Naive thymus-derived CD4-positive, alpha-beta T cell (primary cell): ENCODE data around the gene PLXNA3. TPM values are rescaled to one million over a fixed set of nuclear protein-coding genes. Genes with fewer than 3 reads are reported as not detected.

Source experiments
- ATAC-seq: fragments of 150-1000 bp; cut with Tn5 transposase; 2 replicates; pipeline ENCODE4 v1.10.0; 2021; ENCODE audit warnings: mild to moderate bottlenecking, moderate library complexity
- CTCF ChIA-PET: fragments of 350-600 bp; sonication (Branson Sonifier 250); formaldehyde crosslinking; loops from one replicate; lab custom pipeline; 2021; ENCODE audit warnings: antibody characterized with exemption; lab: Charles Lee
- POLR2A ChIA-PET: fragments of 350-600 bp; sonication (Branson Sonifier 250); formaldehyde crosslinking; loops from one replicate; lab custom pipeline; 2021; ENCODE audit warnings: antibody characterized with exemption, inconsistent platforms; lab: Charles Lee
- DNase-seq, 9 donors: peaks; one replicate each; pipeline versions ENCODE4 v3.0.0 to v3.0.0-alpha.2; 2020 to 2022; ENCODE audit warnings: mixed read lengths in 1 of 9
- H3K27ac ChIP-seq: one replicate; pipeline ENCODE4 v1.7.0; 2013; ENCODE audit warnings: mild to moderate bottlenecking, low read depth, low read length, moderate library complexity
- H3K27me3 ChIP-seq, 2 donors: one replicate each; pipeline ENCODE4 v1.7.0; 2013; ENCODE audit warnings: low read length in 2 of 2, mild to moderate bottlenecking in 2 of 2, moderate library complexity in 2 of 2; ENCODE audit not compliant: control insufficient read depth in 2 of 2, insufficient read depth in 2 of 2
- H3K36me3 ChIP-seq, 3 experiments: 1 replicate in 2 of 3; 2 replicates in 1 of 3; pipeline ENCODE4 v1.7.0; 2013; ENCODE audit warnings: low read length in 3 of 3, mild to moderate bottlenecking in 3 of 3, moderate library complexity in 1 of 3; ENCODE audit not compliant: insufficient read depth in 3 of 3, control insufficient read depth in 2 of 3
- H3K4me1 ChIP-seq, 2 donors: one replicate each; pipeline ENCODE4 v1.7.0; 2013; ENCODE audit warnings: low read length in 2 of 2, mild to moderate bottlenecking in 2 of 2, moderate library complexity in 1 of 2; ENCODE audit not compliant: control insufficient read depth in 2 of 2, insufficient read depth in 2 of 2
- H3K4me3 ChIP-seq: 2 replicates; pipeline ENCODE4 v1.7.0; 2013; ENCODE audit warnings: mild to moderate bottlenecking, low read length
- H3K9me3 ChIP-seq, 3 experiments: 1 replicate in 2 of 3; 2 replicates in 1 of 3; pipeline ENCODE4 v1.7.0; 2013; ENCODE audit warnings: low read length in 3 of 3; ENCODE audit not compliant: control insufficient read depth in 2 of 3
- H3K27ac Mint-ChIP-seq, 9 donors: one replicate each; pipeline ENCODE4 v1.8.0; 2020 to 2022; ENCODE audit warnings: mixed read lengths in 9 of 9, mild to moderate bottlenecking in 8 of 9, moderate library complexity in 5 of 9, inconsistent platforms in 2 of 9
- H3K27me3 Mint-ChIP-seq, 5 donors: one replicate each; pipeline ENCODE4 v1.8.0; 2021 to 2022; ENCODE audit warnings: mixed read lengths in 5 of 5, mild to moderate bottlenecking in 1 of 5
- H3K36me3 Mint-ChIP-seq, 5 donors: one replicate each; pipeline ENCODE4 v1.8.0; 2020 to 2022; ENCODE audit warnings: mixed read lengths in 5 of 5, mild to moderate bottlenecking in 3 of 5, inconsistent platforms in 1 of 5
- H3K4me1 Mint-ChIP-seq, 7 donors: one replicate each; pipeline ENCODE4 v1.8.0; 2020 to 2022; ENCODE audit warnings: mixed read lengths in 7 of 7, mild to moderate bottlenecking in 3 of 7, inconsistent platforms in 1 of 7
- H3K4me3 Mint-ChIP-seq, 10 donors: one replicate each; pipeline ENCODE4 v1.8.0; 2020 to 2022; ENCODE audit warnings: mild to moderate bottlenecking in 10 of 10, mixed read lengths in 10 of 10, moderate library complexity in 6 of 10, inconsistent platforms in 2 of 10
- H3K9me3 Mint-ChIP-seq, 11 donors: one replicate each; pipeline ENCODE4 v1.8.0; 2020 to 2022; ENCODE audit warnings: mixed read lengths in 11 of 11, mild to moderate bottlenecking in 4 of 11, inconsistent platforms in 1 of 11, moderate library complexity in 1 of 11
- intact Hi-C, 2 donors: fragments of 100-400 bp; cut with micrococcal nuclease; formaldehyde crosslinking; loops; one replicate each; pipeline ENCODE4 v1.15.1; 2023
- polyA plus RNA-seq, 2 donors: library from polyadenylated mRNA; unstranded; fragments of 300-500 nt; fragmentation: Illumina TruSeq; gene quantifications; one replicate each; pipeline ENCODE4 v1.2.3, GENCODE V29; 2021
- total RNA-seq, 6 experiments: library from RNA in 5 of 6; stranded (reverse) in 5 of 6; gene quantifications; 1 replicate in 5 of 6; 2 replicates in 1 of 6; pipeline ENCODE4 v1.2.3 and lab custom pipeline; 2021 to 2026

PLXNA3 gene
- total and polyA plus RNA-seq, 7 experiments from 2014 or later = 0.93 to 45.7 (median 42.9) TPM

GRCh38 chrX:154441984-154442707, 15.9 kb upstream of the PLXNA3 start:
- intact Hi-C loops = loop anchor here in 1 of 2 donors (2.0 to 5.0 kb wide), 2 partner anchors 15 to 35 kb away; partner anchors contain the start of gene LAGE3
- peak overlapping the region; percentile 14 for H3K27ac ChIP-seq
- peaks cover 6 to 14% of the 10 kb centered on the region in 2 donors for H3K4me1 ChIP-seq
- no peaks in the 10 kb centered on the region for H3K27me3 ChIP-seq
- ChIA-PET POLR2A (interaction anchor here (0.8 to 3.1 kb wide), 3 partner anchors 14 to 48 kb away, joined by 3 to 17 read pairs (median 6); partner anchors contain the start of genes RPL10 and SLC10A3), CTCF (no interaction called here)
- Mint-ChIP-seq H3K36me3 (peaks cover 0 to 4% (median 0%) of the 10 kb centered on the region in 5 donors), H3K9me3 (peaks cover 0 to 3% (median 0%) of the 10 kb centered on the region in 11 donors), H3K27ac (peak overlapping the region in 7 of 9 donors; percentile 13 to 80 (median 36)), H3K4me1 (peaks cover 0 to 42% (median 20%) of the 10 kb centered on the region in 7 donors), H3K4me3 (peak overlapping the region in 5 of 10 donors; percentile 4 to 84 (median 38)), H3K27me3 (no peaks in the 10 kb centered on the region)
- no peaks in the 10 kb centered on the region for H3K9me3 ChIP-seq
- no peak for DNase-seq
- H3K4me3 ChIP-seq = no peak overlapping the region
- peaks cover 0 to 17% (median 0%) of the 10 kb centered on the region in 3 experiments for H3K36me3 ChIP-seq
- no peak for ATAC-seq

- Histone ChIP-seq H3K9me3 (no peaks in the 10 kb centered on the region), H3K27me3 (no peaks in the 10 kb centered on the region), H3K27ac (peak overlapping the region; percentile 74), H3K36me3 (peaks cover 0 to 27% (median 0%) of the 10 kb centered on the region in 3 experiments), H3K4me1 (peaks cover 6 to 14% of the 10 kb centered on the region in 2 donors), H3K4me3 (no peak overlapping the region)
- POLR2A ChIA-PET = interaction anchor here (0.5 to 4.1 kb wide), 4 partner anchors 15 to 46 kb away, joined by 3 to 11 read pairs (median 6); partner anchors contain the start of genes ATP6AP1 and RPL10
- ATAC-seq (peak; percentile 26), DNase-seq (no peak)
- intact Hi-C loops = loop anchor here in 1 of 2 donors (2.0 to 5.0 kb wide), 2 partner anchors 13 to 34 kb away; partner anchors contain the start of gene LAGE3
- H3K9me3 Mint-ChIP-seq = peaks cover 0 to 3% (median 0%) of the 10 kb centered on the region in 11 donors
- peak overlapping the region in 6 of 9 donors; percentile 71 to 88 (median 78) for H3K27ac Mint-ChIP-seq
- H3K36me3 Mint-ChIP-seq = peaks cover 0 to 7% (median 0%) of the 10 kb centered on the region in 5 donors
- H3K4me1 Mint-ChIP-seq = peaks cover 0 to 35% (median 14%) of the 10 kb centered on the region in 7 donors
- H3K27me3 Mint-ChIP-seq = no peaks in the 10 kb centered on the region
- CTCF ChIA-PET = no interaction called here
- H3K4me3 Mint-ChIP-seq = peak overlapping the region; percentile 45 to 84 (median 78)
Measured at GRCh38 chrX:154443479-154443910, 14.6 kb upstream of the PLXNA3 start.

- no peaks in the 10 kb centered on the region for H3K27me3 Mint-ChIP-seq
- peak; percentile 38 to 81 (median 53) for DNase-seq
- H3K4me3 Mint-ChIP-seq = peak within 1 kb of the TSS; percentile 53 to 84 (median 78)
- intact Hi-C loops = loop anchor here (1.0 to 5.0 kb wide), 3 partner anchors 13 to 33 kb away; partner anchors contain the start of gene LAGE3 (in 1 of the 2)
- peak within 1 kb of the TSS in 6 of 9 donors; percentile 71 to 88 (median 78) for H3K27ac Mint-ChIP-seq
- CTCF ChIA-PET = no interaction called here
- peaks cover 0 to 34% (median 0%) of the 10 kb centered on the region in 3 experiments for H3K36me3 ChIP-seq
- peaks cover 6 to 14% of the 10 kb centered on the region in 2 donors for H3K4me1 ChIP-seq
- POLR2A ChIA-PET = interaction anchor here (0.5 to 4.1 kb wide), 8 partner anchors 15 to 47 kb away, joined by 3 to 11 read pairs (median 4); partner anchors contain the start of genes ATP6AP1, RPL10, SLC10A3 and UBL4A
- H3K36me3 Mint-ChIP-seq = peaks cover 0 to 6% (median 0%) of the 10 kb centered on the region in 5 donors
- H3K9me3 ChIP-seq = no peaks in the 10 kb centered on the region
- peak within 1 kb of the TSS; percentile 55 for H3K4me3 ChIP-seq
- peaks cover 0 to 29% (median 10%) of the 10 kb centered on the region in 7 donors for H3K4me1 Mint-ChIP-seq
- ATAC-seq = peak; percentile 91
- H3K27me3 ChIP-seq = no peaks in the 10 kb centered on the region
- H3K9me3 Mint-ChIP-seq = peaks cover 0 to 3% (median 0%) of the 10 kb centered on the region in 11 donors
- H3K27ac ChIP-seq = peak within 1 kb of the TSS; percentile 74
Measured at GRCh38 chrX:154443992-154444754, 13.9 kb upstream of the PLXNA3 start, which contains the start of gene FAM50A. Gene FAM50A, plus strand, starts transcription at chrX:154444141. Its CDS starts 95 bp downstream, at chrX:154444236.

GRCh38 chrX:154444755-154445246, 13.3 kb upstream of the PLXNA3 start:
- peak overlapping the region in 6 of 10 donors; percentile 4 to 84 (median 48) for H3K4me3 Mint-ChIP-seq
- DNase-seq (no peak), ATAC-seq (no peak)
- POLR2A ChIA-PET = interaction anchor here (0.7 to 4.1 kb wide), 7 partner anchors 10 to 518 kb away, joined by 3 to 11 read pairs (median 3); partner anchors contain the start of genes RPL10, SLC10A3 and UBL4A
- Histone ChIP-seq H3K27me3 (no peaks in the 10 kb centered on the region), H3K4me1 (peaks cover 6 to 14% of the 10 kb centered on the region in 2 donors), H3K9me3 (no peaks in the 10 kb centered on the region), H3K27ac (peak overlapping the region; percentile 74), H3K36me3 (peaks cover 0 to 40% (median 0%) of the 10 kb centered on the region in 3 experiments), H3K4me3 (peak overlapping the region; percentile 55)
- H3K27me3 Mint-ChIP-seq = no peaks in the 10 kb centered on the region
- CTCF ChIA-PET = no interaction called here
- peaks cover 0 to 3% (median 0%) of the 10 kb centered on the region in 11 donors for H3K9me3 Mint-ChIP-seq
- intact Hi-C loops = loop anchor here (1.0 to 5.0 kb wide), 2 partner anchors 12 to 32 kb away; partner anchors contain the start of gene LAGE3 (in 1 of the 2)
- peaks cover 0 to 29% (median 10%) of the 10 kb centered on the region in 7 donors for H3K4me1 Mint-ChIP-seq
- H3K36me3 Mint-ChIP-seq = peaks cover 0 to 6% (median 0%) of the 10 kb centered on the region in 5 donors
- H3K27ac Mint-ChIP-seq = peak overlapping the region in 3 of 9 donors; percentile 31 to 48 (median 38)

GRCh38 chrX:154445776-154446175, 12.3 kb upstream of the PLXNA3 start:
- Histone ChIP-seq H3K36me3 (peaks cover 0 to 45% (median 0%) of the 10 kb centered on the region in 3 experiments), H3K4me1 (peaks cover 6 to 14% of the 10 kb centered on the region in 2 donors), H3K27ac (no peak overlapping the region), H3K4me3 (no peak overlapping the region), H3K27me3 (no peaks in the 10 kb centered on the region), H3K9me3 (no peaks in the 10 kb centered on the region)
- H3K9me3 Mint-ChIP-seq = peaks cover 0 to 4% (median 0%) of the 10 kb centered on the region in 11 donors
- peaks cover 0 to 22% (median 10%) of the 10 kb centered on the region in 7 donors for H3K4me1 Mint-ChIP-seq
- no peak for ATAC-seq
- ChIA-PET POLR2A (interaction anchor here (1.2 to 4.1 kb wide), 5 partner anchors 11 to 48 kb away, joined by 3 to 11 read pairs (median 7); partner anchors contain the start of genes RPL10, SLC10A3 and UBL4A), CTCF (no interaction called here)
- peak overlapping the region in 3 of 10 donors; percentile 19 to 84 (median 57) for H3K4me3 Mint-ChIP-seq
- peaks cover 0 to 6% (median 0%) of the 10 kb centered on the region in 5 donors for H3K36me3 Mint-ChIP-seq
- no peak for DNase-seq
- H3K27me3 Mint-ChIP-seq = no peaks in the 10 kb centered on the region
- intact Hi-C loops = no loop called here
- peak overlapping the region in 2 of 9 donors; percentile 19 to 55 for H3K27ac Mint-ChIP-seq
